GM19099 (cell line): ENCODE results near the gene CNTF.

Experiments
- POLR2A ChIP-seq: IDR thresholded peaks from 3 replicates; pipeline ENCODE4 v1.6.1; 2011; ENCODE audit warnings: low read depth; ENCODE audit not compliant: insufficient read length; ENCODE audit errors: extremely low read depth

The CNTF gene

DNA sequence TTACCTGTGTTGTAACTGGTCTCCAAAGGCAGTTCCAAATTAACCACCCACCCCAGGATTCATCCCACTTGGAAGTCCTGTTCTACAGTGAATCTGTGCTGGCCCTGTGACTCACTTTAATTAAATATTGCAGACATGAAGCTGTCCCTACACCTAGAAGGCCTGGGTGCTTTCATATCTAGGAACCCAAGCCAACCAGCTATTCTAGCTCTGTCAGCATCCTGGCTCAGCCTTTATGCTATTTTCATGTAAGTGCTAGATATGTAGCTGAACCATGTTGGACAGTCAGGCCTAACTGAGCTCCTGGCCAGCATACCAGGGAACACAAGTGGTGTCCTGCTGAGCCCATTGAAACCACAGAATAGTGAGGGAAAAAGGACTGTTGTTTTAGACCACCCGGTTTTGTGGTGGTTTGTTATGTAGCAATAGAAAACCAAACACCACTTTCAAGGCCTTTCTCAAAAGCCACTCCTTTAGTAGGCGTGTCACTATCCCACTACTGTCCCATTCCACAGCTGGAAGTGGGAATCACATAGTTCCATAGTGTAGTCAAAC, 30.3 kb downstream of the CNTF start:
- no peak for TF ChIP-seq POLR2A

DNA sequence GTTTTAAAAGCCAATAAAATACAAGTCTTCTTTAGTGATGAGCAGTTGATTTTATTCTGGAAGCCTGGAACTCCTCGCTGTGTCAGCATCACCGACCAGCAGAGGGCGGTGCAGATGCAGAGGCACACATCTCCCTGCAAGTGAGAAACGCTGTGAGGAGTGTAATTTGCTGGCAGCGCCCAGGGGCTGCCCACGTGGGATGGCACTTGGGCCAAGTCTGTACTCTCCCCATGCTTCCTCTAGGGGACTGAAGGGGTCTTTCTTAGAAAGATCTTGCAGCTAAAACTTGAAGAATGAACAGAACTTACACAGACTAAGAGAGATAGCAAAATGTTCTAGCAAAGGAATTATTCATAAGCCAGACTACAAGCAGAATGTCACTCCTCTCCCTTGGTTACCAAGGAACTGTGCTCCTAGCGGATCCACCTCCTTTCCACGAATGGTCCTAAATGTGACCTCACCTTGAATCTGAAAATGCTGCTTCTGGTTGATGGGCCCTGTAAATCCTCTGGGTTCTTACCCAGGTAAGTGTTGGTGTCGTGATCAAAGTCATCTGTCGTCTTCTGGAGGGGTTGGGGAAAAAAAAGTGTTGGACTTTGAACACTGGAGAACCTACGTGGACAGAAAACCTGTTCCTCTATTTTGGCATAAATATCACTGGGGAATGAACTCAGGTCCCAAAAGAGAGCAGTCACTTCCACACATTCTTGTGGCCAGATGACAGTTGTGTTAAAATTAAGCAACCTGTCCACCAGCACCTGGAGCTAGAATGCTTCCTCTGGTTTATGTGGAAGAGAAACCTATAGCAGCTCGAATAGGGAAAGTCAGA, 31.8 kb downstream of the CNTF start:
- TF ChIP-seq POLR2A, result no peak

DNA sequence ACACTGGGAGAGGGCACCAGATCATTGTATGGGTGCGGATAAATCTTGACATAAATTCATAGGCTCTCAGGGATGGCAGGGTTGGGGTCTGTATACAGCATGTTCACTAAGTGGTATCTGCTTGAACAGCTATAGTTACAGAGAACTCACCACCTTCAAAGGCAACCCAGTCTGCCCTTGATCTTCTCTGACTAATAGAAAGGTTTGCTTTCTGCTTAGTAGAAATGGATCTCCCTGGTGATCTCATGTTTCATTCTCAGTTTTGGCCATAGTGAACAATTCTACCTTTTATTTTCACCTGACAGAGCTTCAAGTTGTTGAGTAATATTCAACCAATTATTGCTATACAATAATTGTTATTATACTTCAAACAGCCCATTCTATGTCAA, 32.4 kb downstream of the CNTF start:
- TF ChIP-seq POLR2A, result no peak

DNA sequence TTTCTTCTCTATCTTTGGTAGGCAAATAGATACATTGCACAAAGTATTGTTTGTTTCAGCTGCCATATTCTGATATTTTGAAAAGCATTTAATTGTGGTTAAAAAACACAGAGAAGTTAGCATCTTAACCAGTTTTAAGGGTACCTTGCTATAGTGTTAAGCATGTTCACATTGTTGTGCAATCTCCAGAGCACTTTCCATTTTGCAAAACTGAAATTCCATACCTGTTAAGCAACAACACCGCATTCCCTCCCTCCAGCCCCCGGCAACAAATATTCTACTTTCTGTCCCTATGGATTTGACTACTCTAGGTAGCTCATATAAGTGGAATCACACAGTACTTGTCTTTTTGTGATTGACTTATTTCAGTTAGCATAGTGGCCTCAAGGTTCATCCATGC, 33.9 kb downstream of the CNTF start:
- no peak for TF ChIP-seq POLR2A

DNA sequence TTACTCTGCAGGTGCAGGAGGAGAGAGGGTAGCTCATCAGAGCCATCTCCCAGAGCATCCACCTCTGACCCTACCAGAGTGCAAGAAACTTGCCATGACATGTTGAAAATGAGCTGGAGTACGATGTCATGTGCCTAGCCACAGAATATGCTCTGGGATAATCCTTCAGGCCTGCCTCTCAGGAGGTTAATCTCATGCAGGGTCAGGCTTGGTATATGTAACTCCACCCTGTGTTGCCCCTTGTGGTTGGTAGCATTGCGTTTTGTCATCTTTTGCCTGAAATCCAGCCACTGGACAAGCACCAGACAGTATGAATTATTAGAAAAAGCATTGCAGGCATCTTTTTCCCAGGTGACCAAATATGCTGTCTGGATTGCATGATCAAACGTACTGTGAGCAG, 36.2 kb downstream of the CNTF start:
- TF ChIP-seq POLR2A, result no peak

GRCh38 chr11:58659404-58659803, 36.9 kb downstream of the CNTF start:
- no peak for TF ChIP-seq POLR2A

- no peak for TF ChIP-seq POLR2A
These were observed 37.6 kb downstream of the CNTF start for GRCh38 chr11:58659910-58660570.

DNA sequence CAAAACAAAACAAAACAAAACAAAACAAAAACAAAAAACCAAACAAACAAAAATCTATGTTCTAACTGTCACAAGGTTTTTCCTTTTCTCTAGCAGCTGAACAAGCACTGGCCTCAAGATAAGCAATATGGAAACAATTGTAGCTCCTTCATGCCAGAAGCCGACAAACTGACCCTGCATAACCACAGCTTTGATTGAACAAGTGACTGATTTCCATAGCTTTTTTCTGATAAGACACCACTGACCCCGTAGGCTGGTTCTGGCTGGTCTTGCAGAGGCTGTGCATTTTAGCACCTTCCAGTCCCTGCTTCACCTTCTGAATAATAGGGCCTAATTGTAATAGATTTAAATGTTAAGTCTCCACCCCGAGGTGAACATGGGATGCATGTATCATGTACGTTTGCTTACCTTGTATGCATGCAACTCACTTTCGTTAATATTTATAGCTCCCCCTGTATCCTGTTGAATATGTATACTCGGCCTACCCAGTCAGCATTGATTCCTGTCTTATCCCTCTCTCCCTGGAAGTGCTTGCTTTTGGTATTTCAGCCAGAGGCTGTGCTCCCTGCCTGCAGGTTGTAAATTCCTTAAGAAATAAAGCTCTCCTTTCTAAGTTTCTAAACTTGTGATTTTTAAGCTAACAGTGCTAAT, 49.6 kb downstream of the CNTF start:
- TF ChIP-seq POLR2A, result no peak

GRCh38 chr11:58674609-58675008, 52.1 kb downstream of the CNTF start:
- TF ChIP-seq POLR2A, result no peak
